IMR-90 (cell line): ENCODE results near the gene RFX4. TPM values are rescaled to one million over a fixed set of nuclear protein-coding genes. Genes with fewer than 3 reads are reported as not detected.

ENCODE experiments used
- ATAC-seq: fragments of 200-7000 bp; cut with Tn5 transposase; 2 replicates; pipeline ENCODE4 v1.9.1; 2020; ENCODE audit warnings: low read depth, mild to moderate bottlenecking, moderate library complexity
- BruUV-seq: library from RNA; stranded (reverse); fragments of 400-500 nt; replicated peaks from 2 replicates; lab custom pipeline; 2021; lab: Mats Ljungman, UMichigan
- CTCF ChIA-PET: fragments of 300-600 bp; formaldehyde crosslinking; extraction: SDS; loops from one replicate; lab custom pipeline; 2021; ENCODE audit warnings: antibody characterized with exemption; lab: Yijun Ruan, JAX
- POLR2A ChIA-PET: fragments of 300-600 bp; sonication (Branson Sonifier 250); formaldehyde crosslinking; loops from one replicate; lab custom pipeline; 2022; ENCODE audit warnings: antibody characterized with exemption; ENCODE audit not compliant: unreplicated experiment; lab: Charles Lee
- DNase-seq: peaks from one replicate; pipeline ENCODE4 v3.0.0; 2013
- H2AFZ ChIP-seq: replicated peaks from 2 replicates; pipeline ENCODE3; 2013; ENCODE audit warnings: low read length, mild to moderate bottlenecking; ENCODE audit not compliant: poor library complexity
- H2AK5ac ChIP-seq: 2 replicates; pipeline ENCODE4 v1.6.1; 2013; ENCODE audit warnings: low read depth, low read length, inconsistent platforms
- H2AK9ac ChIP-seq: replicated peaks from 2 replicates; pipeline ENCODE3; 2013; ENCODE audit warnings: mild to moderate bottlenecking, low read depth, low read length, moderate library complexity; ENCODE audit not compliant: poor library complexity
- H2BK120ac ChIP-seq: 2 replicates; pipeline ENCODE4 v1.6.1; 2013; ENCODE audit warnings: low read depth, low read length, inconsistent platforms
- H2BK15ac ChIP-seq: 3 replicates; pipeline ENCODE4 v1.6.1; 2013; ENCODE audit warnings: low read depth, low read length, inconsistent platforms
- H2BK20ac ChIP-seq: 2 replicates; pipeline ENCODE4 v1.6.1; 2013; ENCODE audit warnings: low read depth, mild to moderate bottlenecking, inconsistent platforms, low read length, moderate library complexity
- H2BK5ac ChIP-seq: 2 replicates; pipeline ENCODE4 v1.6.1; 2013; ENCODE audit warnings: mild to moderate bottlenecking, low read depth, low read length, inconsistent platforms; ENCODE audit not compliant: poor library complexity, severe bottlenecking
- H3K14ac ChIP-seq: replicated peaks from 2 replicates; pipeline ENCODE4 v1.6.1; 2013; ENCODE audit warnings: low read depth, low read length, inconsistent platforms
- H3K18ac ChIP-seq: 2 replicates; pipeline ENCODE4 v1.6.1; 2013; ENCODE audit warnings: low read depth, low read length, control low read depth
- H3K23ac ChIP-seq: 2 replicates; pipeline ENCODE4 v1.6.1; 2013; ENCODE audit warnings: low read depth, low read length, inconsistent platforms
- H3K27ac ChIP-seq: 2 replicates; pipeline ENCODE4 v1.5.1; 2013; ENCODE audit warnings: mild to moderate bottlenecking, control low read depth, low read length; ENCODE audit not compliant: insufficient read depth
- H3K27me3 ChIP-seq: 2 replicates; pipeline ENCODE4 v1.6.1; 2013; ENCODE audit warnings: low read length; ENCODE audit not compliant: control insufficient read depth, insufficient read depth
- H3K36me3 ChIP-seq: 2 replicates; pipeline ENCODE4 v1.6.1; 2013; ENCODE audit warnings: low read length, mixed read lengths; ENCODE audit not compliant: control insufficient read depth, insufficient read depth
- H3K4ac ChIP-seq: 2 replicates; pipeline ENCODE4 v1.6.1; 2013; ENCODE audit warnings: low read depth, low read length, inconsistent platforms
- H3K4me1 ChIP-seq: 2 replicates; pipeline ENCODE4 v1.6.1; 2013; ENCODE audit warnings: low read length, mixed read lengths; ENCODE audit not compliant: control insufficient read depth, insufficient read depth
- H3K4me2 ChIP-seq: 2 replicates; pipeline ENCODE4 v1.6.1; 2013; ENCODE audit warnings: low read depth, mild to moderate bottlenecking, control low read depth, low read length, moderate library complexity
- H3K4me3 ChIP-seq: 2 replicates; pipeline ENCODE4 v1.5.1; 2013; ENCODE audit warnings: low read depth, mild to moderate bottlenecking, control low read depth, low read length, moderate library complexity; ENCODE audit not compliant: insufficient read depth
- H3K56ac ChIP-seq: 2 replicates; pipeline ENCODE4 v1.6.1; 2013; ENCODE audit warnings: low read length, inconsistent platforms; ENCODE audit not compliant: insufficient read depth; ENCODE audit errors: extremely low read depth
- H3K79me1 ChIP-seq, 2 experiments: 2 replicates each; pipeline ENCODE4 v1.6.1; 2013; ENCODE audit warnings: low read length in 2 of 2, inconsistent platforms in 1 of 2, low read depth in 1 of 2
- H3K9ac ChIP-seq: 2 replicates; pipeline ENCODE4 v1.6.1; 2013; ENCODE audit warnings: low read depth, low read length, control low read depth
- H3K9me1 ChIP-seq: 2 replicates; pipeline ENCODE4 v1.6.1; 2013; ENCODE audit warnings: low read length, inconsistent platforms; ENCODE audit not compliant: insufficient read depth
- H3K9me3 ChIP-seq: 2 replicates; pipeline ENCODE4 v1.6.1; 2013; ENCODE audit warnings: low read length; ENCODE audit not compliant: control insufficient read depth, insufficient read depth
- H4K20me1 ChIP-seq: 2 replicates; pipeline ENCODE4 v1.6.1; 2013; ENCODE audit warnings: low read length, inconsistent platforms; ENCODE audit not compliant: insufficient read depth
- H4K5ac ChIP-seq: 2 replicates; pipeline ENCODE4 v1.6.1; 2013; ENCODE audit warnings: mild to moderate bottlenecking, low read depth, low read length, control low read depth
- H4K8ac ChIP-seq, 2 experiments: 2 replicates each; pipeline ENCODE4 v1.6.1; 2013; ENCODE audit warnings: low read depth in 2 of 2, low read length in 2 of 2, control low read depth in 1 of 2, inconsistent platforms in 1 of 2
- H4K91ac ChIP-seq: 2 replicates; pipeline ENCODE4 v1.6.1; 2013; ENCODE audit warnings: low read depth, low read length, inconsistent platforms; ENCODE audit not compliant: insufficient read depth
- MAFK ChIP-seq: IDR thresholded peaks from 2 replicates; pipeline ENCODE4 v1.6.1; 2012; ENCODE audit warnings: low read depth, low read length, improper control_type of control experiment
- POLR2A ChIP-seq: IDR thresholded peaks from 2 replicates; pipeline ENCODE4 v1.6.1; 2012; ENCODE audit warnings: mild to moderate bottlenecking, low read depth, low read length
- RFX5 ChIP-seq: IDR thresholded peaks from 2 replicates; pipeline ENCODE4 v1.8.0; 2012; ENCODE audit warnings: low read depth, mild to moderate bottlenecking, low read length, moderate library complexity
- WGBS, 2 experiments: methylation state at CpG; one replicate each; pipeline versions ENCODE4 v1.1.5 to v1.1.7; 2013; ENCODE audit warnings: missing lambda C conversion rate in 2 of 2; ENCODE audit not compliant: insufficient read length in 1 of 2; ENCODE audit errors: extremely low coverage in 2 of 2; 5-methylcytosine and 5-hydroxymethylcytosine counted together
- dilution Hi-C: fragments of 300-500 bp; cut with HindIII; formaldehyde crosslinking; loops from one replicate; pipeline ENCODE4 v1.14.3; 2018; ENCODE audit warnings: low sequenced_read_pairs; ENCODE audit not compliant: unreplicated experiment
- in situ Hi-C: fragments of 300-500 bp; cut with MboI; formaldehyde crosslinking; loops from 3 replicates; pipeline ENCODE4 v1.14.3; 2019; ENCODE audit warnings: low sequenced_read_pairs, inconsistent platforms, mixed read lengths
- intact Hi-C: fragments of 100-400 bp; cut with micrococcal nuclease; formaldehyde crosslinking; loops from 2 replicates; pipeline ENCODE4 v1.10.0; 2022
- polyA plus RNA-seq, 3 experiments: library from polyadenylated mRNA; depleted of rRNA; stranded (reverse); fragments of >200 nt; gene quantifications; 2 replicates each; pipeline ENCODE4 v1.2.3, GENCODE V29; 2012; ENCODE audit warnings: low replicate concordance in 1 of 3
- total RNA-seq: library from RNA; depleted of rRNA; stranded (reverse); fragments of >200 nt; gene quantifications from 2 replicates; pipeline ENCODE4 v1.2.3, GENCODE V29; 2012
- TF ChIP-seq, protein P1 (sequence below): fragments of 150-350 bp; IDR thresholded peaks from 2 replicates; pipeline ENCODE4 v1.6.1; 2016; ENCODE audit warnings: low read depth, mild to moderate bottlenecking, low read length, moderate library complexity, borderline replicate concordance
- TF ChIP-seq, protein P2 (sequence below): conservative IDR thresholded peaks from 2 replicates; pipeline ENCODE4 v1.5.1; 2012; ENCODE audit warnings: mild to moderate bottlenecking, low read depth, low read length, improper control_type of control experiment
- TF ChIP-seq, protein P3 (sequence below): fragments of 150-350 bp; IDR thresholded peaks from 2 replicates; pipeline ENCODE4 v1.6.1; 2017; ENCODE audit warnings: mild to moderate bottlenecking, antibody characterized with exemption, low read length, low read depth

Gene RFX4
- total and polyA plus RNA-seq, 2 of the 4 experiments (the other 2 are of a cell fraction) = not detected

DNA sequence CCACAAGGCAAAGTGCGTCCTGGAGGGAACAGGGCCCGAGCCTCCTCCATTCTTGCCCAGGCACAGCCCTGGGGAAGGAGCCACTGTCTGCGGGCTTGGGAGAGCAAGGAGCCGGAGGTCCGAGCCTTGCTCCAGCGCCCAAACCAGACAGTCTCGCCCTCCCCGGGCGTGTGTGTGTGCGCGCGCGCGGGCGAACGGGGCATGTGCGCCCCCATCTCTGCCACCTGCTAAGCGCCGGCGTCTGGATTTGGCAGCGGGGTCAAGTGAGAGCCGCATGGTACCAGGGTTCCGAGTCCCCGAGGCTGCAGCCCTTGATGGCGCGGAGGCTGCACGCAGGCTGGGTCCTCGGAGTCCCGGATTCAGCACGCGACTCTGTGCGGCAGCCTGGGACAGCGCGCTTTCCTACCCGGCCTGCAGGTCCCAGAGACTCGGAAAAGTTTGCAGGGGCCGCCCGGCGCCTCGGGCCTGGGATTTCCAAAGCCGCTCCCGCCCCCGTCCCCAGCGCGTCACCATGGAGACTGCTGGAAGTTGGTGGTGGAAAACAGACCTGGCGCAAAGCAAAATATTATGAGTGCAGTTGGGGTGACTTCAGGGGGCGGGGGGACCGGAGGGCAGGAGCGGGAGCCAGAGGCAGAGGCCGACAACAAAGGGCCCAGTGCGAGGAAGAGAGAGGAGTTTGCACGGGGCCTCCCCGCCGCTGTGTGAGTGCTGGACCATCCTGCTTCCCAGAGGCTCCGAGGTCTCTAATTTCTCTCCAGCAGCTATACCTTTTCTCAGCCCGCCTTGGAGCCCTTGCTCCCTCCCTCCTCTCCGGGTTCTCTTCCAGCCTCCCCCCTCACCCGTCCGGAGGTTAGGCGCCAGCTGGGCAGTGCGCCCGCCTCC, 4.2 kb downstream of the RFX4 start:
- H4K8ac ChIP-seq = no peak overlapping the region
- intact Hi-C loops = loop anchor here (10.0 kb wide), 2 partner anchors 172 to 258 kb away; no protein-coding TSS in a partner anchor
- no peak for DNase-seq
- no peak overlapping the region for H3K27ac ChIP-seq
- no peak overlapping the region for H2BK120ac ChIP-seq
- no peak overlapping the region for H2BK15ac ChIP-seq
- H3K9me1 ChIP-seq = no peaks in the 10 kb centered on the region
- no TSS peak for BruUV-seq
- no peak overlapping the region for H3K18ac ChIP-seq
- H3K9me3 ChIP-seq = no peaks in the 10 kb centered on the region
- no peaks in the 10 kb centered on the region for H4K20me1 ChIP-seq
- no peak overlapping the region for H2AFZ ChIP-seq
- no peaks in the 10 kb centered on the region for H3K79me1 ChIP-seq
- H4K91ac ChIP-seq = no peak overlapping the region
- no peak overlapping the region for H2BK5ac ChIP-seq
- H2AK9ac ChIP-seq = no peak overlapping the region
- dilution Hi-C loops = no loop called here
- H3K4ac ChIP-seq = no peak overlapping the region
- ATAC-seq = no peak
- H4K5ac ChIP-seq = no peak overlapping the region
- no peak overlapping the region for H3K14ac ChIP-seq
- H3K36me3 ChIP-seq = no peaks in the 10 kb centered on the region
- TF ChIP-seq MAFK = no peak
- TF ChIP-seq RFX5 = no peak
- TF ChIP-seq, protein P1, sequence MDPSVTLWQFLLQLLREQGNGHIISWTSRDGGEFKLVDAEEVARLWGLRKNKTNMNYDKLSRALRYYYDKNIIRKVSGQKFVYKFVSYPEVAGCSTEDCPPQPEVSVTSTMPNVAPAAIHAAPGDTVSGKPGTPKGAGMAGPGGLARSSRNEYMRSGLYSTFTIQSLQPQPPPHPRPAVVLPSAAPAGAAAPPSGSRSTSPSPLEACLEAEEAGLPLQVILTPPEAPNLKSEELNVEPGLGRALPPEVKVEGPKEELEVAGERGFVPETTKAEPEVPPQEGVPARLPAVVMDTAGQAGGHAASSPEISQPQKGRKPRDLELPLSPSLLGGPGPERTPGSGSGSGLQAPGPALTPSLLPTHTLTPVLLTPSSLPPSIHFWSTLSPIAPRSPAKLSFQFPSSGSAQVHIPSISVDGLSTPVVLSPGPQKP = no peak
- TF ChIP-seq POLR2A = no peak
- TF ChIP-seq, protein P2, sequence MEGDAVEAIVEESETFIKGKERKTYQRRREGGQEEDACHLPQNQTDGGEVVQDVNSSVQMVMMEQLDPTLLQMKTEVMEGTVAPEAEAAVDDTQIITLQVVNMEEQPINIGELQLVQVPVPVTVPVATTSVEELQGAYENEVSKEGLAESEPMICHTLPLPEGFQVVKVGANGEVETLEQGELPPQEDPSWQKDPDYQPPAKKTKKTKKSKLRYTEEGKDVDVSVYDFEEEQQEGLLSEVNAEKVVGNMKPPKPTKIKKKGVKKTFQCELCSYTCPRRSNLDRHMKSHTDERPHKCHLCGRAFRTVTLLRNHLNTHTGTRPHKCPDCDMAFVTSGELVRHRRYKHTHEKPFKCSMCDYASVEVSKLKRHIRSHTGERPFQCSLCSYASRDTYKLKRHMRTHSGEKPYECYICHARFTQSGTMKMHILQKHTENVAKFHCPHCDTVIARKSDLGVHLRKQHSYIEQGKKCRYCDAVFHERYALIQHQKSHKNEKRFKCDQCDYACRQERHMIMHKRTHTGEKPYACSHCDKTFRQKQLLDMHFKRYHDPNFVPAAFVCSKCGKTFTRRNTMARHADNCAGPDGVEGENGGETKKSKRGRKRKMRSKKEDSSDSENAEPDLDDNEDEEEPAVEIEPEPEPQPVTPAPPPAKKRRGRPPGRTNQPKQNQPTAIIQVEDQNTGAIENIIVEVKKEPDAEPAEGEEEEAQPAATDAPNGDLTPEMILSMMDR = no peak
- TF ChIP-seq, protein P3, sequence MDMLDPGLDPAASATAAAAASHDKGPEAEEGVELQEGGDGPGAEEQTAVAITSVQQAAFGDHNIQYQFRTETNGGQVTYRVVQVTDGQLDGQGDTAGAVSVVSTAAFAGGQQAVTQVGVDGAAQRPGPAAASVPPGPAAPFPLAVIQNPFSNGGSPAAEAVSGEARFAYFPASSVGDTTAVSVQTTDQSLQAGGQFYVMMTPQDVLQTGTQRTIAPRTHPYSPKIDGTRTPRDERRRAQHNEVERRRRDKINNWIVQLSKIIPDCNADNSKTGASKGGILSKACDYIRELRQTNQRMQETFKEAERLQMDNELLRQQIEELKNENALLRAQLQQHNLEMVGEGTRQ = no peak
- H3K27me3 ChIP-seq = peaks cover 74% of the 10 kb centered on the region
- H3K56ac ChIP-seq = no peak overlapping the region
- no peak overlapping the region for H3K4me3 ChIP-seq
- no peak overlapping the region for H2AK5ac ChIP-seq
- H3K9ac ChIP-seq = no peak overlapping the region
- ChIA-PET CTCF (no interaction called here), POLR2A (no interaction called here)
- H3K4me2 ChIP-seq = no peak overlapping the region
- 15% methylated on average over 4 of the region's 62 CpGs; no CpG with 5 or more reads in 1 of the 2 experiments for WGBS, 2 experiments
- in situ Hi-C loops = no loop called here
- no peaks in the 10 kb centered on the region; the same call in 1 of the 2 replicates for H3K4me1 ChIP-seq
- no peak overlapping the region for H2BK20ac ChIP-seq
- no peak overlapping the region for H3K23ac ChIP-seq
